GM19328 (cell line): ENCODE data around the gene LPO.

ENCODE experiments used
- ATAC-seq: cut with Tn5 transposase; IDR thresholded peaks from one replicate; pipeline ENCODE4 v1.9.1; 2021; ENCODE audit warnings: mild to moderate bottlenecking, moderate library complexity; ENCODE audit not compliant: unreplicated experiment

Gene LPO

GRCh38 chr17:58314706-58315015 lies 76.3 kb downstream of the LPO start:
- no peak for ATAC-seq

GRCh38 chr17:58315281-58315711 lies 76.9 kb downstream of the LPO start:
- no peak for ATAC-seq

- ATAC-seq: no peak
Observed at GRCh38 chr17:58315750-58316149, 77.4 kb downstream of the LPO start.

DNA sequence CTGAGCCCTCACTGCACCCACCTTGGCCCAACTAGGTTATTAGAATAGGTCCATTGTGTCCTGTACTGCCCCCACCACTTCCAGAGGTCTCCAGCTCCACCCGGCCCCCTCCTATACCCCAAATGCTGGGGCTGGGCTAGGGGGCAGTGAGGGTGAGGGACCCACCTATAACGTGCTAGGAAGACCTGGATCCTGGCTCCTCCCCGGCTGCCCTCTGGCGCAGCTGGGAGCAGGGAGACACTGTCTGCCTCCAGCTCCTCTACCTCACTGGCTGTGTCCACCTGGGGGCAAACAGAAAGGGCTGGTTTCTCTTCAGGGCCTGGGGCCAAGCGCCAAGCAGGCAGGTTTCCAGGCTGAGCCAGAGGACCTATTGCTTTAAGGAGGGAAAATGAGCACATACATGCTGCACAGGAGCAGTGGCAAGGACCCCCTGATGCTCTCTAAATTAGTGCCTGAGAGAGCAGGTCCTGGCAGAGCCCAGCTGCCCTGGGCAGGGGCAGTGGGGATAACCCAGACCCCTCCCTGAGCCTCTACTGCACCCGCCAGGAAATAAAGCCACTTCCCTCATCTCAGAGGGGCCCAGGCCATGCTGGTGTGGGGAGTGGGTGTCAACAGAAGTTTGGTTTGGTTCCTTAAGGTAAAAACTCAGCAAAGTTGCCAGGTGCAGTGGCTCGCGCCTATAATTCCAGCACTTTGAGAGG lies 78.0 kb downstream of the LPO start:
- no peak for ATAC-seq

- no peak for ATAC-seq
Observed at GRCh38 chr17:58317421-58318064, 79.2 kb downstream of the LPO start.

GRCh38 chr17:58318065-58318481 lies 79.7 kb downstream of the LPO start:
- ATAC-seq: no peak
